T follicular helper cell (primary cell): ENCODE results near the gene OR52E8.

Experiments
- DNase-seq: peaks from one replicate; pipeline ENCODE4 v3.0.0-alpha.2; 2020; ENCODE audit warnings: low read depth
- total RNA-seq, 2 experiments: gene quantifications; one replicate each; lab custom pipeline; 2026; lab: John Stamatoyannopoulos, UW

OR52E8 gene
- total RNA-seq: 0 reads per million in 2 experiments

- no peak for DNase-seq
Measured at GRCh38 chr11:5857590-5857989, at the start of gene OR52E8. Gene OR52E8, minus strand, starts transcription at chr11:5857690. Its CDS starts 0 bp downstream, at chr11:5857690.

DNA sequence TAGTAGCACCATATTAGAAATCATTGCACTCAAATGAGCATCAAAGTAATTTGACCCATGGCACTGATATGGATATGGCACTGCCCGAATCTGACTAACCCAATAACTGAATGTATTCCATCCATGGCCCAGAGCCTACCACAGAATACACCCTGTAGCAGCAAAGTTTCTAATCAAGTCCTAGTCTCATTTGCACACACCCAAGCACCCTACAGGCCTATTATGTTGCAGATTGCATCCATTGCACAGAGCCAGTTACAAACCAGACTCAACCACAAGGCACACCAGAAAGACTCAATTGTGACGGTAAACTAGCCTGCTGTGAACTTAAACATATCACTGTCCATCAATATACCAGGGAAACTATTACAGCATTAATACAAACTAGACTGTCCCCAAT is 42.0 kb upstream of the OR52E8 start:
- DNase-seq: no peak

- no peak for DNase-seq
Measured at GRCh38 chr11:5892908-5893307, 35.4 kb upstream of the OR52E8 start, which contains the start of gene OR52E5. Gene OR52E5, plus strand, starts transcription at chr11:5893208. Its CDS starts 7,569 bp downstream, at chr11:5900777.

- DNase-seq: no peak
Measured at GRCh38 chr11:5891216-5891800, 33.8 kb upstream of the OR52E8 start.

GRCh38 chr11:5887661-5888060 is 30.2 kb upstream of the OR52E8 start:
- no peak for DNase-seq

- DNase-seq: no peak
Measured at GRCh38 chr11:5887172-5887571, 29.7 kb upstream of the OR52E8 start.

- DNase-seq: no peak
Measured at GRCh38 chr11:5881756-5882155, 24.3 kb upstream of the OR52E8 start.

- DNase-seq: no peak
Measured at GRCh38 chr11:5880329-5880728, 22.8 kb upstream of the OR52E8 start, which contains the start of gene OR52E4. Gene OR52E4, plus strand, starts transcription at chr11:5880629. Its CDS starts 3,664 bp downstream, at chr11:5884293.

DNA sequence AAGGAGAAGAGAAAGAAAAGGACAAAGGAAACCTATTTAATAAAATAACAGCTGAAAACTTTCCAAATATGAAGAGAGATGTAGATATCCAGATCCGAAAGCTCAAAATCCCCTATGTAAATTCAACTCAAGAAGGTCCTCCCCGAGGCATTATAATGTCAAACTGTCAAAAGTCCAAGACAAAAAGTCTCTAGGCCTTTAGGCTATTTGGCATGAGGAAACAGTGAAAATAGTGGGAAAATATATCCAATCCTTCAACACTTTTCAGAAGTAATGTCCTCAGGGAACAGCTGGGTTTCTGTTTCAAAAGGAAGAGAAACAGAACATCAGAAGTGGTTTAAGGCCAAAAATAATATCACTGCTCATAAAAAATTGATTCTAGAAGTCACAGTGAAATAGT is 21.1 kb upstream of the OR52E8 start:
- no peak for DNase-seq

DNA sequence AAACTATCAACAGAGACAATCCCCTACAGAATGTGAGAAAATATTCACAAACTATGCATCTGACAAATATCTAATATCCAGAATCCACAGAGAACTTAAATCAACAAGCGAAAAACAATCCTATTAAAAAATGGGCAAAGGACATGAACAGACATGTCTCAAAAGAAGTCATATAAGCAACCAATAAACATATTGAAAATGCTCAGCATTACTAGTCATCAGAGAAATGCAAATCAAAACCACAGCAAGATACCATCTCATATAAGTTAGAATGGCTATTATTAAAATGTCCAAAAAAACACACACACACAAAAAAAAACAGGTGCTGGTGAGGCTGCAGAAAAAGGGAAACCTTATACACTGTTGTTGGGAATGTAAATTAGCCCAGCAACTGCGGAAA is 8.3 kb upstream of the OR52E8 start:
- no peak for DNase-seq

DNA sequence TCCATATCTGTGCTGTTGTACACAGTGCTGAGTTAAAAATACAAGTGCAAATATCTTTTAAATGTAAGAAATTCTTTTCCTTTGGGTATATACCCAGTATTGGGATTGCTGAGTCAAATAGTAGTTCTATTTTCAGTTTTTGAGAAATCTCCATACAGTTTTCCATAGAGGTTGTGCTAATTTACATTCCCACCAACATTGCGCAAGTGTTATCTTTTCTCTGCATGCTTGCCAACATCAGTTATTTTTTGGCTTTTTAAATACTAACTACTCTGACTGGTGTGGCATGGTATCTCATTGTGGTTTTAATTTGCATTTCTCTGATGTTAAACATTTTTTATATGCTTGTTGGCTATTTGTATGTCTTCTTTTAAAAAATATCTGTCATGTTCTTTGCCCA is 6.5 kb downstream of the OR52E8 start:
- DNase-seq: no peak

DNA sequence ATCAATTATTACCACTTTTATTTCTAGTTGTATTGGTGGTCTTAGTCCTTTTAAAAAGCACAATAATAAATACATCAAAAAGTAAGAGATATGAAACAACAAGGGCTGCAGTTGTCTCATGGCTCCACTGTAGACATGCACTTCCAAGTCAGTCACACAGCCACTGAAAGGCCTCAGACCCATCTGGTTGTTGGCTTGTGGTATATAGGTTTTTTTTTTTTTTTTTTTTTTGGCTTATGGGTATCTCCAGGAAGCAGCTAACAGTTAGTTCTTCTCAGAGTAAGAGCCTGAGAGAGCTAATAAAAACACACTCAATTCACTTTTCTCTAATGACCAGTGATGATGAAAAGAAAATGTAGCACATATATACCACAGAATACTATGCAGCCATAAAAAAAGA is 9.8 kb downstream of the OR52E8 start:
- DNase-seq: no peak

GRCh38 chr11:5846701-5847100 is 10.8 kb downstream of the OR52E8 start:
- no peak for DNase-seq

GRCh38 chr11:5841797-5842196 is 15.7 kb downstream of the OR52E8 start, which contains the start of gene OR52E6:
Gene OR52E6, minus strand, starts transcription at chr11:5841897. Its CDS starts 0 bp downstream, at chr11:5841897.
- DNase-seq: no peak

GRCh38 chr11:5837695-5838094 is 19.8 kb downstream of the OR52E8 start:
- DNase-seq: no peak

DNA sequence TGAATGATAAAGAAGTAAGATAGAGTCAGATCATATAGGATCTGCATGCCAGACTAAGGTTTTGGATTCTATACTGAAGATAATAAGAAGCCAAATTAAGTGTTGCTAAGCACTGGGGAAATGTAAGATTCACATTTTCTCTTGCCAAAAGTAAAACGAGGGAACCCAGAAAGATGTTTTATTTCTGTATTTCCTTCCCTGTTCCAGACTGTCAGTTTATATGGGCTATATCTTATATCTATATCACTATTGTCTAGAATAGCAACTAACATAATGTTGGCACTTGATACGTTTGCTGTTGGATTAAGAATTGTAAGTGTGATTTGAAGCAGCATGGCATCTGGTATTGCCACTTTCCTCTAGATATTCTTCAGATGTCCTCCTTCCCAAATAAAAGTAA is 24.0 kb downstream of the OR52E8 start:
- no peak for DNase-seq

- DNase-seq: no peak
Measured at GRCh38 chr11:5831196-5831829, 26.2 kb downstream of the OR52E8 start.

DNA sequence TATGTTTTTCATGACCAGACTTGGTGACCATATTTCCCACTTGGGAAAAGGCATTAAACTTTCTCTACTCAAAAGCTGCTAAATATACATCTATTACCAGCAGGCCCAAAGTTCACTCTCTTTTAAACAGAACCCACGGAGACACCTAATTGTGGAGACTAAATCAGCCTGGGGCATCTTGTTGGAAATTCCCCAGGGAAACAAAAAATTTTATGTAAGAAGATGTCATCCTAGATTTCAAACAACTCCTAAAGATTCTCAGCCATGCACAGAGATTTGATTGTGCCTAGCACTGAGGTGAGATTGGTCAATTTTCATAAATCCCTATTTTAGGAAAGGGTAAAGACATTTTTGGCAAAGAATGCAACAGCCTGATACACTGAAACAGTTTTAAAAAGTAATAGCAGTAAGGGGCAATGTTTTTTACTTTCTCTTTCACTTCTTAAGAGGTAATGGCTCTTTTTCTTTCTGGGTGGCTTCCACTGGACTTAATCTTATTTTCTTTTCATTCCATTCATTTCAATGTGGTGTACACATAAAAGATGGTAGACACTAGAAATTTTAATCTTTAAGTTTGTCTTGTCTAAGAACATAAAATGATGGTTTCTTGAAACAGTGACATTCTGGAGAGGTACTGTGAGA is 39.1 kb downstream of the OR52E8 start:
- no peak for DNase-seq

DNA sequence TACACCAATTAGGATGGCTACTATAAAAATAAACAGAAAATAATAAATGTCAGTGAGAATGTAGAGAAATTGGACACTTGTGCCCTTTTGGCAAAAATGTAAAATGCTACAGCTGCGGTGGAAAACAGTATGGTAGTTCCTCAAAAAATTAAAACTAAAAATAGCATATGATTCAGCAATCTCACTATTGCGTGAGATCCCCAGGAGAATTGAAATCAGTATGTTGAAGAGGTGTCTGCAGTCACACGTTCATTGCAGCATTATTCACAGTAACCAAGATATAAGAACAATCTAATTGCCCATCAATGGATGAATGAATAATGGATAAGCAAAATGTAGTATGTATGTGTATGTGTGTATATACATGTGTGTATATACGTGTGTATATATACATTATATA is 42.0 kb downstream of the OR52E8 start:
- no peak for DNase-seq

DNA sequence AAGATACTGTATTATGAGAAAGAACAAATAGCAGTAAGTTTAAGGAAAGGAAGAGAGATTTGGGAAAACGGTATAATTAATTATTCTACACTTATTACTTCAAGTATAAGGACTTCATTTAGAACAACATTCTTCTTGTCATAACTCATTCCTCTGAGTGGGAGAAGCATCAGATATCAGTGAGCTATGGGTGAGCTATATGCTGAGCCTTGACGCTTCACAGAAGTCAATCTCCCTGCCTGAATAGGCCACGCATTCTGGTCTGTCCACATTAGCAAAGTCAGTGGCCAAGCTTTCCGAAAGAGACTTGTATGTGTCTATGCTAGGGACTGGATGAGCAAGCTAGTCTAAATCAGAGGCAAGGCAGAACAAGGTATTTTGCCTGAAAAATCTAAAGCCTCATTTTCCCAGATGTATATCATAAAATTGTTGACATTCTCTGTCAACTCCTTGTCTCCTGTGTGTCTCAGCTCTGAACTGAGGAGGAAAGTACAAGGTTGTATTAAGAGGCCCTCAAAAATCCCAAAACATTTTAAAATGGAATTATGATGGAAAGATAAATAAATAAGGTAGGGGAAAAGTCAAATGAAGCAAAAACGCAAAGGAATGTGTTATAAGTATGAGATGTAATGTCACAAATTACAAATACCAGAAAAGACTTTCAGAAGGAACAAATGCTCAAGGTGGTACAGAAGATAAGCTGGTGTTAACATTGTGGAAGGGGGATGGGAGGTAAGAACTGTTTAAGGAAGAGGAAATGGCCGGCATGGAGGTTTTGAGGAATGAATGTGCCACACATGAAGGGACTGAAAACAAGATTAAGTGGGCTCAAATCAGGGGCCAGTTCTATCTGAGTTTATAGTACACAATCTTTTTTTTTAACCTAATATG is 47.3 kb downstream of the OR52E8 start:
- no peak for DNase-seq

DNA sequence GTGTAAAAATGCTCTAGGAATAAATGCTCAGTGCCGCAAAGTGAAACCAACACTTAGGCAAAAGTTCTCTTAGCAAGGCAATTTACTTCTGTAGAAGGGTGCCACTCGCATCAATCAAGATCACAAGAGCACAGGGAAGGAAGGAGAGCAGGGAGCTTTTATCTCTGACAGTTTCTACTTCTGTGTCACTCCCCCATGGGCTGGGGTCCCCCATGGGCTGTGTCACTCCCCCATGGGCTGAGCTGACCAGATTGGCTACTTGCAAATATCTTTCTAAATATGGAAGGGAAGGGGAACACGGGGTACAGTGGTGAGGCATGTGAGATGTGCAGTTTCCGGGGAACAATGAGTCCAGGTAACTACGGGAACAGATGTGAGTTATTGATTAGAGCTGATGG is 48.4 kb downstream of the OR52E8 start:
- DNase-seq: no peak

- peak; percentile 59 for DNase-seq
Measured at GRCh38 chr11:5808500-5809121, 48.9 kb downstream of the OR52E8 start, which contains the start of gene OR52N2. Gene OR52N2, plus strand, starts transcription at chr11:5808924. Its CDS starts 11,412 bp downstream, at chr11:5820336.
